Activated naive CD8-positive, alpha-beta T cell (primary cell): Measurements from ENCODE around the gene RHOT2.
A peak's percentile ranks its signal among the peaks of the same experiment; 100 is the strongest.
"Not testable (repeated sequence)": the region's sequence is repeated elsewhere in the genome, so short reads cannot be mapped to it uniquely, and the experiment has no call there.

ENCODE experiments used
- H3K27ac Mint-ChIP-seq: one replicate; pipeline ENCODE4 v1.8.0; 2021; ENCODE audit warnings: mixed read lengths
- H3K27me3 Mint-ChIP-seq: one replicate; pipeline ENCODE4 v1.8.0; 2021; ENCODE audit warnings: mixed read lengths
- H3K36me3 Mint-ChIP-seq: one replicate; pipeline ENCODE4 v1.8.0; 2021; ENCODE audit warnings: mixed read lengths
- H3K4me1 Mint-ChIP-seq: one replicate; pipeline ENCODE4 v1.8.0; 2021; ENCODE audit warnings: low read depth, mixed read lengths
- H3K4me3 Mint-ChIP-seq: one replicate; pipeline ENCODE4 v1.8.0; 2021; ENCODE audit warnings: mild to moderate bottlenecking, mixed read lengths
- H3K9me3 Mint-ChIP-seq: one replicate; pipeline ENCODE4 v1.8.0; 2021; ENCODE audit warnings: low read depth, mixed read lengths

The RHOT2 gene

GRCh38 chr16:704047-704446, 36.1 kb downstream of the RHOT2 start:
- no peaks in the 10 kb centered on the region for H3K36me3 Mint-ChIP-seq
- H3K9me3 Mint-ChIP-seq, result no peaks in the 10 kb centered on the region
- H3K27ac Mint-ChIP-seq, result no peak overlapping the region
- peaks cover 14% of the 10 kb centered on the region for H3K27me3 Mint-ChIP-seq
- H3K4me1 Mint-ChIP-seq, result peaks cover 11% of the 10 kb centered on the region
- H3K4me3 Mint-ChIP-seq, result no peak overlapping the region

GRCh38 chr16:704552-705380, 36.8 kb downstream of the RHOT2 start:
- H3K4me1 Mint-ChIP-seq, result peaks cover 10% of the 10 kb centered on the region
- no peaks in the 10 kb centered on the region for H3K36me3 Mint-ChIP-seq
- peaks cover 14% of the 10 kb centered on the region for H3K27me3 Mint-ChIP-seq
- H3K27ac Mint-ChIP-seq, result no peak overlapping the region
- no peak overlapping the region for H3K4me3 Mint-ChIP-seq
- no peaks in the 10 kb centered on the region for H3K9me3 Mint-ChIP-seq

GRCh38 chr16:705431-706188, 37.7 kb downstream of the RHOT2 start, which contains the start of gene FBXL16:
FBXL16 (minus strand) TSS chr16:705801; CDS start chr16:697405, 8,396 bp downstream.
- Mint-ChIP-seq H3K4me1 (peaks cover 8% of the 10 kb centered on the region), H3K27me3 (peaks cover 14% of the 10 kb centered on the region), H3K36me3 (no peaks in the 10 kb centered on the region), H3K27ac (no peak within 1 kb of the TSS), H3K4me3 (peak within 1 kb of the TSS; percentile 30), H3K9me3 (no peaks in the 10 kb centered on the region)

GRCh38 chr16:706189-707061, 38.5 kb downstream of the RHOT2 start:
- H3K27me3 Mint-ChIP-seq, result peaks cover 14% of the 10 kb centered on the region
- H3K4me1 Mint-ChIP-seq, result peaks cover 6% of the 10 kb centered on the region
- H3K4me3 Mint-ChIP-seq, result peak overlapping the region; percentile 30
- no peaks in the 10 kb centered on the region for H3K9me3 Mint-ChIP-seq
- no peaks in the 10 kb centered on the region for H3K36me3 Mint-ChIP-seq
- no peak overlapping the region for H3K27ac Mint-ChIP-seq

- H3K4me3 Mint-ChIP-seq, result no peak overlapping the region
- peaks cover 6% of the 10 kb centered on the region for H3K4me1 Mint-ChIP-seq
- peaks cover 14% of the 10 kb centered on the region for H3K27me3 Mint-ChIP-seq
- no peaks in the 10 kb centered on the region for H3K36me3 Mint-ChIP-seq
- H3K27ac Mint-ChIP-seq, result no peak overlapping the region
- no peaks in the 10 kb centered on the region for H3K9me3 Mint-ChIP-seq
These were observed 39.2 kb downstream of the RHOT2 start for GRCh38 chr16:707062-707538.

- Mint-ChIP-seq H3K4me3 (no peak overlapping the region), H3K4me1 (peaks cover 6% of the 10 kb centered on the region), H3K27me3 (peaks cover 15% of the 10 kb centered on the region), H3K9me3 (no peaks in the 10 kb centered on the region), H3K36me3 (no peaks in the 10 kb centered on the region), H3K27ac (no peak overlapping the region)
These were observed 40.1 kb downstream of the RHOT2 start for GRCh38 chr16:708019-708418.

GRCh38 chr16:708959-709358, 41.0 kb downstream of the RHOT2 start:
- Mint-ChIP-seq H3K36me3 (no peaks in the 10 kb centered on the region), H3K4me1 (peaks cover 6% of the 10 kb centered on the region), H3K4me3 (no peak overlapping the region), H3K27me3 (peaks cover 15% of the 10 kb centered on the region), H3K9me3 (no peaks in the 10 kb centered on the region), H3K27ac (no peak overlapping the region)

- Mint-ChIP-seq H3K27ac (no peak overlapping the region), H3K4me1 (peaks cover 6% of the 10 kb centered on the region), H3K27me3 (peaks cover 15% of the 10 kb centered on the region), H3K36me3 (no peaks in the 10 kb centered on the region), H3K4me3 (no peak overlapping the region), H3K9me3 (no peaks in the 10 kb centered on the region)
These were observed 41.9 kb downstream of the RHOT2 start for GRCh38 chr16:709566-710499.

GRCh38 chr16:710500-711075, 42.7 kb downstream of the RHOT2 start:
- Mint-ChIP-seq H3K9me3 (no peaks in the 10 kb centered on the region), H3K4me1 (peaks cover 6% of the 10 kb centered on the region), H3K36me3 (no peaks in the 10 kb centered on the region), H3K27me3 (peaks cover 15% of the 10 kb centered on the region), H3K4me3 (no peak overlapping the region), H3K27ac (no peak overlapping the region)

GRCh38 chr16:711084-711483, 43.2 kb downstream of the RHOT2 start:
- H3K9me3 Mint-ChIP-seq, result no peaks in the 10 kb centered on the region
- peaks cover 15% of the 10 kb centered on the region for H3K27me3 Mint-ChIP-seq
- H3K4me1 Mint-ChIP-seq, result peaks cover 8% of the 10 kb centered on the region
- H3K27ac Mint-ChIP-seq, result no peak overlapping the region
- H3K36me3 Mint-ChIP-seq, result no peaks in the 10 kb centered on the region
- no peak overlapping the region for H3K4me3 Mint-ChIP-seq

- H3K4me3 Mint-ChIP-seq, result no peak overlapping the region
- H3K36me3 Mint-ChIP-seq, result no peaks in the 10 kb centered on the region
- no peaks in the 10 kb centered on the region for H3K9me3 Mint-ChIP-seq
- H3K4me1 Mint-ChIP-seq, result peaks cover 7% of the 10 kb centered on the region
- H3K27me3 Mint-ChIP-seq, result peaks cover 15% of the 10 kb centered on the region
- no peak overlapping the region for H3K27ac Mint-ChIP-seq
These were observed 43.8 kb downstream of the RHOT2 start for GRCh38 chr16:711548-712320.

- H3K9me3 Mint-ChIP-seq, H3K4me3 Mint-ChIP-seq: not testable (repeated sequence)
- peaks cover 13% of the 10 kb centered on the region for H3K27me3 Mint-ChIP-seq
These were observed 44.9 kb downstream of the RHOT2 start for GRCh38 chr16:712740-713250.

GRCh38 chr16:714079-714478, 46.1 kb downstream of the RHOT2 start:
- H3K4me3 Mint-ChIP-seq, result peak overlapping the region; percentile 3
- peaks cover 10% of the 10 kb centered on the region for H3K4me1 Mint-ChIP-seq
- H3K9me3 Mint-ChIP-seq, result no peaks in the 10 kb centered on the region
- H3K27ac Mint-ChIP-seq, result no peak overlapping the region
- H3K36me3 Mint-ChIP-seq, result no peaks in the 10 kb centered on the region
- H3K27me3 Mint-ChIP-seq, result peaks cover 3% of the 10 kb centered on the region

More at GRCh38 chr16:712740-713250, 44.9 kb downstream of the RHOT2 start:
- not testable (repeated sequence) for H3K4me1 Mint-ChIP-seq, H3K36me3 Mint-ChIP-seq, H3K27ac Mint-ChIP-seq
